ENCODE measurements around the gene TSPAN5.
A peak's percentile ranks its signal among the peaks of the same experiment; 100 is the strongest.

TSPAN5 gene

GRCh38 chr4:98620087-98620784, 38.2 kb downstream of the TSPAN5 start:
- no peak overlapping the region for H3K4me2 ChIP-seq (ENCODE audit: insufficient read depth, low read length, poor library complexity, severe bottlenecking)
- no peak overlapping the region for H3K4ac ChIP-seq (ENCODE audit: low read length)
- no peaks in the 10 kb centered on the region for H3K36me3 ChIP-seq (replicated peaks in 1 of 2; ENCODE audit: control insufficient read depth in 2 of 2, insufficient read depth in 2 of 2, low read length in 2 of 2)
- H2BK12ac ChIP-seq (ENCODE audit: low read length), result no peak overlapping the region
- no peak overlapping the region for H3K23ac ChIP-seq (ENCODE audit: low read depth, low read length, poor library complexity)
- no peaks in the 10 kb centered on the region for H3K27me3 ChIP-seq (ENCODE audit: control insufficient read depth in 3 of 3, insufficient read depth in 3 of 3, low read depth in 1 of 3, low read length in 3 of 3)
- no peak overlapping the region for H2AK5ac ChIP-seq (ENCODE audit: low read depth, low read length)
- H3K18ac ChIP-seq (ENCODE audit: low read length), result no peak overlapping the region
- peaks cover 2% of the 10 kb centered on the region for H3K79me1 ChIP-seq (ENCODE audit: low read depth, low read length)
- no peaks in the 10 kb centered on the region for H3K9me3 ChIP-seq (replicated peaks in 1 of 2; ENCODE audit: control insufficient read depth in 2 of 2, insufficient read depth in 1 of 2, low read depth in 1 of 2, low read length in 2 of 2)
- peaks cover 6 to 10% of the 10 kb centered on the region in 2 donors for H3K4me1 ChIP-seq (ENCODE audit: control insufficient read depth in 2 of 2, insufficient read depth in 1 of 2, low read depth in 1 of 2, low read length in 2 of 2)
- H2BK15ac ChIP-seq (ENCODE audit: low read length), result no peak overlapping the region
- H3K14ac ChIP-seq (ENCODE audit: low read length), result no peak overlapping the region
- no peak overlapping the region for H2BK120ac ChIP-seq (ENCODE audit: low read depth, low read length)
- DNase-seq (ENCODE audit: low spot score), result no peak
- no peak overlapping the region for H3K4me3 ChIP-seq (ENCODE audit: low read length in 2 of 2)
- WGBS, 2 donors (ENCODE audit: extremely low coverage in 2 of 2, insufficient read length in 2 of 2, insufficient replicate concordance in 1 of 2), result no CpG with 5 or more reads among the region's 9 CpGs
- H4K8ac ChIP-seq (ENCODE audit: low read depth, low read length), result no peak overlapping the region
- peak overlapping the region; percentile 38 for H3K27ac ChIP-seq (replicated peaks; ENCODE audit: low read length)
- H2BK5ac ChIP-seq (ENCODE audit: low read length), result no peak overlapping the region
- H2AFZ ChIP-seq (ENCODE audit: low read length), result peak overlapping the region; percentile 37
- no peak overlapping the region for H3K9ac ChIP-seq (ENCODE audit: low read depth, low read length, poor library complexity)
- no peak overlapping the region for H4K91ac ChIP-seq (ENCODE audit: low read depth, low read length, poor library complexity)

GRCh38 chr4:98619180-98619579, 39.2 kb downstream of the TSPAN5 start:
- Histone ChIP-seq H2BK5ac (ENCODE audit: low read length) (no peak overlapping the region), H4K8ac (ENCODE audit: low read depth, low read length) (no peak overlapping the region), H2AFZ (ENCODE audit: low read length) (no peak overlapping the region), H3K23ac (ENCODE audit: low read depth, low read length, poor library complexity) (no peak overlapping the region), H3K4me3 (ENCODE audit: low read length in 2 of 2) (no peak overlapping the region), H3K14ac (ENCODE audit: low read length) (no peak overlapping the region), H3K18ac (ENCODE audit: low read length) (no peak overlapping the region), H2BK120ac (ENCODE audit: low read depth, low read length) (no peak overlapping the region), H3K4me1 (ENCODE audit: control insufficient read depth in 2 of 2, insufficient read depth in 1 of 2, low read depth in 1 of 2, low read length in 2 of 2) (peaks cover 6 to 10% of the 10 kb centered on the region in 2 donors), H3K36me3 (replicated peaks in 1 of 2; ENCODE audit: control insufficient read depth in 2 of 2, insufficient read depth in 2 of 2, low read length in 2 of 2) (no peaks in the 10 kb centered on the region), H4K91ac (ENCODE audit: low read depth, low read length, poor library complexity) (no peak overlapping the region), H2AK5ac (ENCODE audit: low read depth, low read length) (no peak overlapping the region), H3K27ac (replicated peaks; ENCODE audit: low read length) (no peak overlapping the region), H3K9ac (ENCODE audit: low read depth, low read length, poor library complexity) (no peak overlapping the region), H3K4ac (ENCODE audit: low read length) (no peak overlapping the region), H2BK15ac (ENCODE audit: low read length) (no peak overlapping the region), H2BK12ac (ENCODE audit: low read length) (no peak overlapping the region), H3K79me1 (ENCODE audit: low read depth, low read length) (peaks cover 2% of the 10 kb centered on the region), H3K27me3 (ENCODE audit: control insufficient read depth in 3 of 3, insufficient read depth in 3 of 3, low read depth in 1 of 3, low read length in 3 of 3) (no peaks in the 10 kb centered on the region), H3K9me3 (replicated peaks in 1 of 2; ENCODE audit: control insufficient read depth in 2 of 2, insufficient read depth in 1 of 2, low read depth in 1 of 2, low read length in 2 of 2) (no peaks in the 10 kb centered on the region), H3K4me2 (ENCODE audit: insufficient read depth, low read length, poor library complexity, severe bottlenecking) (no peak overlapping the region)
- no peak for DNase-seq (ENCODE audit: low spot score)
- no CpG with 5 or more reads among the region's 2 CpGs for WGBS, 2 donors (ENCODE audit: extremely low coverage in 2 of 2, insufficient read length in 2 of 2, insufficient replicate concordance in 1 of 2)

GRCh38 chr4:98618680-98619079, 39.7 kb downstream of the TSPAN5 start:
- H3K4ac ChIP-seq (ENCODE audit: low read length), result no peak overlapping the region
- H2BK5ac ChIP-seq (ENCODE audit: low read length), result no peak overlapping the region
- H3K4me3 ChIP-seq (ENCODE audit: low read length in 2 of 2), result no peak overlapping the region
- no peak overlapping the region for H4K91ac ChIP-seq (ENCODE audit: low read depth, low read length, poor library complexity)
- H3K4me2 ChIP-seq (ENCODE audit: insufficient read depth, low read length, poor library complexity, severe bottlenecking), result no peak overlapping the region
- no peak for DNase-seq (ENCODE audit: low spot score)
- WGBS, 2 donors (ENCODE audit: extremely low coverage in 2 of 2, insufficient read length in 2 of 2, insufficient replicate concordance in 1 of 2), result no CpG with 5 or more reads among the region's 3 CpGs
- no peak overlapping the region for H2BK120ac ChIP-seq (ENCODE audit: low read depth, low read length)
- no peaks in the 10 kb centered on the region for H3K9me3 ChIP-seq (replicated peaks in 1 of 2; ENCODE audit: control insufficient read depth in 2 of 2, insufficient read depth in 1 of 2, low read depth in 1 of 2, low read length in 2 of 2)
- no peak overlapping the region for H3K9ac ChIP-seq (ENCODE audit: low read depth, low read length, poor library complexity)
- H3K14ac ChIP-seq (ENCODE audit: low read length), result no peak overlapping the region
- H2BK15ac ChIP-seq (ENCODE audit: low read length), result no peak overlapping the region
- no peak overlapping the region for H3K18ac ChIP-seq (ENCODE audit: low read length)
- no peak overlapping the region for H3K27ac ChIP-seq (replicated peaks; ENCODE audit: low read length)
- no peak overlapping the region for H2BK12ac ChIP-seq (ENCODE audit: low read length)
- H2AK5ac ChIP-seq (ENCODE audit: low read depth, low read length), result no peak overlapping the region
- no peaks in the 10 kb centered on the region for H3K27me3 ChIP-seq (ENCODE audit: control insufficient read depth in 3 of 3, insufficient read depth in 3 of 3, low read depth in 1 of 3, low read length in 3 of 3)
- no peak overlapping the region for H2AFZ ChIP-seq (ENCODE audit: low read length)
- peaks cover 6 to 12% of the 10 kb centered on the region in 2 donors for H3K4me1 ChIP-seq (ENCODE audit: control insufficient read depth in 2 of 2, insufficient read depth in 1 of 2, low read depth in 1 of 2, low read length in 2 of 2)
- no peak overlapping the region for H3K23ac ChIP-seq (ENCODE audit: low read depth, low read length, poor library complexity)
- no peaks in the 10 kb centered on the region for H3K36me3 ChIP-seq (replicated peaks in 1 of 2; ENCODE audit: control insufficient read depth in 2 of 2, insufficient read depth in 2 of 2, low read length in 2 of 2)
- no peak overlapping the region for H4K8ac ChIP-seq (ENCODE audit: low read depth, low read length)
- H3K79me1 ChIP-seq (ENCODE audit: low read depth, low read length), result peaks cover 2% of the 10 kb centered on the region

GRCh38 chr4:98617358-98618047, 40.9 kb downstream of the TSPAN5 start:
- peak overlapping the region; percentile 83 for H4K8ac ChIP-seq (ENCODE audit: low read depth, low read length)
- no peak overlapping the region for H2BK120ac ChIP-seq (ENCODE audit: low read depth, low read length)
- peak overlapping the region; percentile 28 for H2BK12ac ChIP-seq (ENCODE audit: low read length)
- peaks cover 10 to 16% of the 10 kb centered on the region in 2 donors for H3K4me1 ChIP-seq (ENCODE audit: control insufficient read depth in 2 of 2, insufficient read depth in 1 of 2, low read depth in 1 of 2, low read length in 2 of 2)
- WGBS, 2 donors (ENCODE audit: extremely low coverage in 2 of 2, insufficient read length in 2 of 2, insufficient replicate concordance in 1 of 2), result no CpG with 5 or more reads among the region's 2 CpGs
- no peak overlapping the region for H3K9ac ChIP-seq (ENCODE audit: low read depth, low read length, poor library complexity)
- H3K23ac ChIP-seq (ENCODE audit: low read depth, low read length, poor library complexity), result no peak overlapping the region
- no peak overlapping the region for H3K18ac ChIP-seq (ENCODE audit: low read length)
- no peak overlapping the region for H2AFZ ChIP-seq (ENCODE audit: low read length)
- H3K79me1 ChIP-seq (ENCODE audit: low read depth, low read length), result peaks cover 2% of the 10 kb centered on the region
- no peak overlapping the region for H3K4ac ChIP-seq (ENCODE audit: low read length)
- H3K36me3 ChIP-seq (replicated peaks in 1 of 2; ENCODE audit: control insufficient read depth in 2 of 2, insufficient read depth in 2 of 2, low read length in 2 of 2), result no peaks in the 10 kb centered on the region
- no peak overlapping the region for H3K4me2 ChIP-seq (ENCODE audit: insufficient read depth, low read length, poor library complexity, severe bottlenecking)
- no peak overlapping the region for H3K27ac ChIP-seq (replicated peaks; ENCODE audit: low read length)
- no peaks in the 10 kb centered on the region for H3K9me3 ChIP-seq (replicated peaks in 1 of 2; ENCODE audit: control insufficient read depth in 2 of 2, insufficient read depth in 1 of 2, low read depth in 1 of 2, low read length in 2 of 2)
- no peak overlapping the region for H2AK5ac ChIP-seq (ENCODE audit: low read depth, low read length)
- no peak overlapping the region for H4K91ac ChIP-seq (ENCODE audit: low read depth, low read length, poor library complexity)
- no peak overlapping the region for H3K14ac ChIP-seq (ENCODE audit: low read length)
- no peak overlapping the region for H3K4me3 ChIP-seq (ENCODE audit: low read length in 2 of 2)
- H2BK5ac ChIP-seq (ENCODE audit: low read length), result no peak overlapping the region
- H3K27me3 ChIP-seq (ENCODE audit: control insufficient read depth in 3 of 3, insufficient read depth in 3 of 3, low read depth in 1 of 3, low read length in 3 of 3), result no peaks in the 10 kb centered on the region
- no peak overlapping the region for H2BK15ac ChIP-seq (ENCODE audit: low read length)
- DNase-seq (ENCODE audit: low spot score), result no peak
